Neuron (in vitro differentiated cells): ENCODE data around the gene CCDC187.

Experiments used
- H2AFZ ChIP-seq: one replicate; pipeline ENCODE4 v1.6.1; 2013; ENCODE audit warnings: low read depth, mild to moderate bottlenecking, inconsistent platforms, low read length, moderate library complexity
- H3K27me3 ChIP-seq: one replicate; pipeline ENCODE4 v1.6.1; 2013; ENCODE audit warnings: low read length; ENCODE audit not compliant: insufficient read depth
- H3K36me3 ChIP-seq: one replicate; pipeline ENCODE4 v1.6.1; 2013; ENCODE audit warnings: low read length; ENCODE audit not compliant: insufficient read depth
- H3K4me1 ChIP-seq: one replicate; pipeline ENCODE4 v1.6.1; 2013; ENCODE audit warnings: low read length; ENCODE audit not compliant: insufficient read depth
- H3K4me3 ChIP-seq: 2 replicates; pipeline ENCODE4 v1.5.1; 2013; ENCODE audit warnings: mild to moderate bottlenecking, low read length, moderate library complexity
- H3K9me3 ChIP-seq: one replicate; pipeline ENCODE4 v1.6.1; 2013; ENCODE audit warnings: low read length

The CCDC187 gene

GRCh38 chr9:136261686-136262430 lies 42.0 kb downstream of the CCDC187 start:
- Histone ChIP-seq H3K4me1 (peaks cover 15% of the 10 kb centered on the region), H3K27me3 (peaks cover 57% of the 10 kb centered on the region)

DNA sequence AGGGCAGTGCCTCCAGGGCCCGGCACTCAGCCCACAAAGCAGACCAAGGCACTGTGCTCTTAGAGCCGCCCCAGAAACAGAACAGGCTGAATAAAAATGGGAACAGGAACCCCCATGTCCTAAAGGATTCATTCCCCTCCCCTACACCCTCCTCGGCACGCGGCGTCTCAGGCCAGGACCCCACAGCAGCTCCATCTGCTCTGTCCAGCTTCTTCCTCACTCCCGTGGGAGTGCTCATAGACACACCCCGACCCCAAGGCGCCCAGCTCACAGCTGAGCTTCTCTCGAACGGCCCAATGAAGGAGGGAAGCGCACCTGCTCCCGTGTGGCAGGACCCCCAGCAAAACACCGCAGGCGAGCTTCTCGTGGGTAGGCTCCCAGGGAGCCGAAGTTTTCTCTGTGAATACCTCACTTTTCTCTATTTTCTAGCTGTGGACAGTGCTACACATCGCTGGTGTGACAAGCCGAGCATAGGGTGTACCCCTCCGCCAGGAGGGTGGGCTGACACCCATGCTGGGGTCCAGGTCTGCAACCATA lies 42.9 kb downstream of the CCDC187 start:
- peaks cover 62% of the 10 kb centered on the region for H3K27me3 ChIP-seq
- H3K9me3 ChIP-seq: no peaks in the 10 kb centered on the region
- H3K4me3 ChIP-seq: no peak overlapping the region
- H3K4me1 ChIP-seq: peaks cover 15% of the 10 kb centered on the region
- no peaks in the 10 kb centered on the region for H3K36me3 ChIP-seq
- H2AFZ ChIP-seq: no peak overlapping the region

More at GRCh38 chr9:136261686-136262430, 42.0 kb downstream of the CCDC187 start:
- H3K36me3 ChIP-seq: no peaks in the 10 kb centered on the region
- H3K4me3 ChIP-seq: no peak overlapping the region
- H2AFZ ChIP-seq: no peak overlapping the region
- no peaks in the 10 kb centered on the region for H3K9me3 ChIP-seq

- no peak overlapping the region for H2AFZ ChIP-seq
- no peaks in the 10 kb centered on the region for H3K9me3 ChIP-seq
- H3K27me3 ChIP-seq: peaks cover 61% of the 10 kb centered on the region
- H3K4me3 ChIP-seq: no peak overlapping the region
- no peaks in the 10 kb centered on the region for H3K36me3 ChIP-seq
- peaks cover 15% of the 10 kb centered on the region for H3K4me1 ChIP-seq
Observed at GRCh38 chr9:136260521-136260920, 43.4 kb downstream of the CCDC187 start.

GRCh38 chr9:136259836-136260235 lies 44.1 kb downstream of the CCDC187 start:
- H3K9me3 ChIP-seq: no peaks in the 10 kb centered on the region
- H3K36me3 ChIP-seq: no peaks in the 10 kb centered on the region
- H2AFZ ChIP-seq: no peak overlapping the region
- H3K27me3 ChIP-seq: peaks cover 60% of the 10 kb centered on the region
- peaks cover 15% of the 10 kb centered on the region for H3K4me1 ChIP-seq
- H3K4me3 ChIP-seq: no peak overlapping the region

DNA sequence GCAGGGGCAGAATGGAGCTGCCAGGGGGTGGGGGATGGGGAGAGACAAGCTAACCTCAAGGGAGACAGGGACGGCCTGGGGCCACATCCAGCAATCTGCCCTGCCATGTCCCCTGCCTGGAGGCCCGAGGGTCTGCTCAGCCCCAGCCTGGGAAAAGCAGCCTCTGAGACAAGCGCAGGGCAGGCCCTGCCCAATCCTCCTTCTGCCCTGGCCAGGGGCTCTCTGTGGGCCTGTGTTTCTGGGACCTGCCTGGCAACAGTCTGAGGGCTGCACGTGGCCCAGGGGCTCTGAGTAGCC lies 44.4 kb downstream of the CCDC187 start:
- H3K27me3 ChIP-seq: peaks cover 60% of the 10 kb centered on the region
- no peak overlapping the region for H2AFZ ChIP-seq
- H3K4me1 ChIP-seq: peaks cover 15% of the 10 kb centered on the region
- no peaks in the 10 kb centered on the region for H3K36me3 ChIP-seq
- H3K4me3 ChIP-seq: no peak overlapping the region
- no peaks in the 10 kb centered on the region for H3K9me3 ChIP-seq

- Histone ChIP-seq H3K4me3 (no peak overlapping the region), H3K4me1 (peaks cover 10% of the 10 kb centered on the region), H3K36me3 (no peaks in the 10 kb centered on the region), H2AFZ (no peak overlapping the region), H3K27me3 (peaks cover 60% of the 10 kb centered on the region), H3K9me3 (no peaks in the 10 kb centered on the region)
Observed at GRCh38 chr9:136258786-136259516, 44.9 kb downstream of the CCDC187 start.

DNA sequence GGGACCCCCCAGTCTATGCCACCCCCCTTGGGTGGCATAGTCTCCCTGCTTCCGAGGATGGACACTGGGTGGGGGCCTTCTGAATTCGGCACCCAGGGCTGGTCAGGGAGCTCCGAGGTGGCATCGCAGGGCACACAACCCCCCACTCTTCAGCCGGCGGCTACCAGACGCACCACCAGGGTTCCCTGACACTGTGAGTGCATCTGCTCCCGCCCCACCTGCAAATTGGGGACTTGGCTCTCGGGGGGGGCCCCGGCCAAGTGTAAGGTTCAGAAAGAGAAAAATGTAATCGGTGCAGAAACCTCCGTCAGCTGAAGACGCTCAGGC lies 45.6 kb downstream of the CCDC187 start:
- Histone ChIP-seq H3K36me3 (no peaks in the 10 kb centered on the region), H3K4me3 (no peak overlapping the region), H3K4me1 (peaks cover 4% of the 10 kb centered on the region), H3K9me3 (no peaks in the 10 kb centered on the region), H2AFZ (no peak overlapping the region), H3K27me3 (peaks cover 55% of the 10 kb centered on the region)

GRCh38 chr9:136257381-136258298 lies 46.3 kb downstream of the CCDC187 start:
- Histone ChIP-seq H3K9me3 (no peaks in the 10 kb centered on the region), H3K4me3 (no peak overlapping the region), H2AFZ (no peak overlapping the region), H3K27me3 (peaks cover 55% of the 10 kb centered on the region), H3K36me3 (no peaks in the 10 kb centered on the region), H3K4me1 (peaks cover 4% of the 10 kb centered on the region)

- Histone ChIP-seq H3K4me3 (no peak overlapping the region), H3K4me1 (peaks cover 4% of the 10 kb centered on the region), H3K36me3 (no peaks in the 10 kb centered on the region), H3K9me3 (no peaks in the 10 kb centered on the region), H2AFZ (no peak overlapping the region), H3K27me3 (peaks cover 53% of the 10 kb centered on the region)
Observed at GRCh38 chr9:136255896-136256890, 47.7 kb downstream of the CCDC187 start.

DNA sequence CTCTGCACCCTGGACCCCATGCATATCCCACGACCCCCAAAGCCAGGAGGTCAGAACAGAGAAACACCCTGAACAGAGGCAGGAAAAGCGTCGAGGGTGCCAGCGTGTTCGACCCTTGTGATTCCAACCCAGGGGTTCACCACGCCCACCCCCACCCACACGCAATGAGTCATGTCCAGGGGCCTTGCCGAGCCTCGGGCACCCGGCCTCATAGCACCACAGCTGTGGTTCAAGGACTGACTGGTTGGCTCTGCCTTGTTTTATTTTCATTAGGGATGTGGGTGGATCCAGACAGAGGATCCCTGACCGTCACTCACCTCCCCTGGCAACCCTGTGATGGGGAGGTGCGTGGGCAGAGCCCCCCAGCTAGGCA lies 48.7 kb downstream of the CCDC187 start:
- H2AFZ ChIP-seq: no peak overlapping the region
- H3K4me3 ChIP-seq: no peak overlapping the region
- no peaks in the 10 kb centered on the region for H3K36me3 ChIP-seq
- H3K27me3 ChIP-seq: peaks cover 52% of the 10 kb centered on the region
- peaks cover 4% of the 10 kb centered on the region for H3K4me1 ChIP-seq
- H3K9me3 ChIP-seq: no peaks in the 10 kb centered on the region

DNA sequence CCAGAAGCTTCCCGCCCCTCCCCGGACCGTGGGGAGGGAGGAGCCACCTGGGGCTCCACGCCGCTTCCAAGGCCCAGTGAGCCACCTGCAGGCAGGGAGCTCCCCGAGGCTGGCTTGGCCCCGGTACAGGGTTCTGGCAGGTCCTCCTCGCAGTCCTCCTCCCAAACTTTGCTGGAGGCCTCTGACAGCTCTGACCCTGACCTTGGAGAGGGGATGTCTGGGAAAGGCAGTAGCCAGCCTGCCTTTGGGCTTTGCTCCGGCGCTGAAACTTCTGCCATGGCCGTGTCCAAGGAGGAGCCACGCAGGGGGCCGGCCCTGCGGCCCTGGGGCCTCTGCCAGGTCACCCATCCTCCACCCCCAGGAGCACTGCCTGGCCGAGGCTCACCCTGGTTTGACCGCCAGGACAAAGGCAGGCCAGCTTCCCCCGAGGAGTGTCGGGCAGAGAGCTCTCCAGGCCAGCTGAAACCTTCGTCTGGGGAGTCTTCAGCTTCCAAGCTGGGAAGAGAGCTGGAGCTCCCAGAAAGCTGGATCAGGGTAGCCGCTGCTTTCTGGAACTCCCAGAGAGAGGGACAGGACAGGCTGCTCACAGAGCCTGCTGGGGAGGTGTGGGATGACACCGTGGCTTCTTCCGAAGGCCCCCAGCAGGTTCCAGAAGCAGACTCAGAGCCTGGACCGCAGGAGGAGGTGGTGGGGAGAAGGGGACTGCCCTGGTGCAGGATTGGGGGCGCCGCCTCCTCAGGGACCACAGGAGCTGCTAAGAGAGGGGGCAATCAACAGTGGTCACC lies 49.3 kb downstream of the CCDC187 start:
- Histone ChIP-seq H2AFZ (no peak overlapping the region), H3K36me3 (no peaks in the 10 kb centered on the region), H3K4me3 (no peak overlapping the region), H3K4me1 (peaks cover 4% of the 10 kb centered on the region), H3K9me3 (no peaks in the 10 kb centered on the region), H3K27me3 (peaks cover 52% of the 10 kb centered on the region)
